Measurements from ENCODE around the gene CFAP58.

CFAP58 gene

GRCh38 chr10:104488439-104488832 lies 134.8 kb downstream of the CFAP58 start:
- in situ Hi-C loops (cut with HindIII; ENCODE audit: low sequenced_read_pairs) = no loop called here
- H3K4me3 ChIP-seq (ENCODE audit: low read depth, low read length) = no peak overlapping the region
- no peak for DNase-seq (ENCODE audit: low read depth)
- TF ChIP-seq CTCF (IDR thresholded peaks at IDR 0.05; ENCODE audit: low read depth, low read length, missing control alignments) = no peak

GRCh38 chr10:104492329-104492940 lies 138.8 kb downstream of the CFAP58 start:
- no peak for TF ChIP-seq CTCF (IDR thresholded peaks at IDR 0.05; ENCODE audit: low read depth, low read length, missing control alignments)
- DNase-seq (ENCODE audit: low read depth) = peak; percentile 4
- H3K4me3 ChIP-seq (ENCODE audit: low read depth, low read length) = no peak overlapping the region
- in situ Hi-C loops (cut with HindIII; ENCODE audit: low sequenced_read_pairs) = no loop called here

- no peak for DNase-seq (ENCODE audit: low read depth)
- H3K4me3 ChIP-seq (ENCODE audit: low read depth, low read length) = no peak overlapping the region
- no peak for TF ChIP-seq CTCF (IDR thresholded peaks at IDR 0.05; ENCODE audit: low read depth, low read length, missing control alignments)
- in situ Hi-C loops (cut with HindIII; ENCODE audit: low sequenced_read_pairs) = no loop called here
These were observed 144.9 kb downstream of the CFAP58 start for GRCh38 chr10:104498347-104499081.

- no peak overlapping the region for H3K4me3 ChIP-seq (ENCODE audit: low read depth, low read length)
- in situ Hi-C loops (cut with HindIII; ENCODE audit: low sequenced_read_pairs) = no loop called here
- no peak for TF ChIP-seq CTCF (IDR thresholded peaks at IDR 0.05; ENCODE audit: low read depth, low read length, missing control alignments)
- no peak for DNase-seq (ENCODE audit: low read depth)
These were observed 147.8 kb downstream of the CFAP58 start for GRCh38 chr10:104501449-104501848.

- no peak for TF ChIP-seq CTCF (IDR thresholded peaks at IDR 0.05; ENCODE audit: low read depth, low read length, missing control alignments)
- in situ Hi-C loops (cut with HindIII; ENCODE audit: low sequenced_read_pairs) = no loop called here
- DNase-seq (ENCODE audit: low read depth) = no peak
- no peak overlapping the region for H3K4me3 ChIP-seq (ENCODE audit: low read depth, low read length)
These were observed 148.4 kb downstream of the CFAP58 start for GRCh38 chr10:104501864-104502579.

GRCh38 chr10:104502907-104503306 lies 149.3 kb downstream of the CFAP58 start:
- TF ChIP-seq CTCF (IDR thresholded peaks at IDR 0.05; ENCODE audit: low read depth, low read length, missing control alignments) = no peak
- no peak overlapping the region for H3K4me3 ChIP-seq (ENCODE audit: low read depth, low read length)
- no peak for DNase-seq (ENCODE audit: low read depth)
- in situ Hi-C loops (cut with HindIII; ENCODE audit: low sequenced_read_pairs) = no loop called here
